ENCODE measurements around the gene C1GALT1. TPM values are rescaled to one million over a fixed set of nuclear protein-coding genes. Genes with fewer than 3 reads are reported as not detected.
"Not testable (repeated sequence)": the region's sequence is repeated elsewhere in the genome, so short reads cannot be mapped to it uniquely, and the experiment has no call there.

Gene C1GALT1
- total RNA-seq (2014; rRNA removed; shearing (Covaris generic)) = 55.9 and 101 TPM in 2 replicates

DNA sequence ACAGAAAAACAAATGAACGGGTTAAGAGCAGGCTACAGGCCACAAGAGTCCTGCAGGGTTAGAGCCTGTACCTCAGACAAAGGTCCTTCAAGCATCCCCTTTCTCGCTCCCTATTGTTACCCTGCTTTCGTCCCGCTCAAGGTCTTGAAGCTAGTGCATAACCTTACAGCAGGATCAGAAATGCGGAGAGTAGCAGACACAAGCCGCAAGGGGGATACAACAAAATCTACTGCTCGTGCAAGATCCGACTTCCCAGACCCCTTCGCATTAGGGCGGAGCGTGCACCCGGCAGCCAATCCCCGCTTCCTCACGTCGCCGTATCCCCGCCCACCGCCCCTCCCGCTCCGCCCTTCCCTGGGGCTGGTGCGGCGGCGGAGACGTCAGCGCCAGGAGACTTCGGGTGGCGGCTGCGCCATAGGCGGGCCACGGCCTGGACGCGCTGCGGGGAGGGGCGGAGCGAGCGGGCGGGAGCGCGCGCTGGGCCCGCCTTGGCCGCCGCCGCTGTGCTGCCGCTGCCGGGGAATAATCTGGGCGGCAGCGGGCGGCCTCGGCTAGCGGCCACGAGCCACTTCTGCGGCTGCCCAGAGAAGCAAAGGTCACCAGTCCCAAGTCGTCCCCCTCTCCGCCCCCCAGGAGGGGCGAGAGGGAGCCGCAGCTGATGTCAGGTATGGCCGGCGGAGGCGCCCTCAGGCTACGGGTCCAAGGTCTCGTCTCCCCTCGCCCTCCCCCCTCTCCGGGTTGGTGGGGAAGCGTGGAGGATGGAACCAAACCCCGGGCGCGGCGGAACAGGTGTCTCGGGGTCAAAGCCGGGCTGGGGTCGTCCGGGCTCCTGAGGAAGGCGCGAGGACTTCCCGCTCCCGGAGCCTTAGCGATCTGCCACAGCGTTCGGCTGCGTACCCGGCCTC is at the start of gene C1GALT1:
TSS of gene C1GALT1 (plus strand) at position 389 of the 905 bp plus-strand sequence. CDS start 51,776 bp downstream, outside the sequence.
- no peaks in the 10 kb centered on the region for H3K36me3 ChIP-seq (replicated peaks; ENCODE audit: control insufficient read depth, insufficient read depth, low read length)
- peak within 1 kb of the TSS; percentile 99 for H3K4me3 ChIP-seq (ENCODE audit: insufficient read depth, low read depth, low read length)
- H3K27me3 ChIP-seq (ENCODE audit: control insufficient read depth, insufficient read depth, low read length) = no peaks in the 10 kb centered on the region
- DNase-seq = peak; percentile 94

DNA sequence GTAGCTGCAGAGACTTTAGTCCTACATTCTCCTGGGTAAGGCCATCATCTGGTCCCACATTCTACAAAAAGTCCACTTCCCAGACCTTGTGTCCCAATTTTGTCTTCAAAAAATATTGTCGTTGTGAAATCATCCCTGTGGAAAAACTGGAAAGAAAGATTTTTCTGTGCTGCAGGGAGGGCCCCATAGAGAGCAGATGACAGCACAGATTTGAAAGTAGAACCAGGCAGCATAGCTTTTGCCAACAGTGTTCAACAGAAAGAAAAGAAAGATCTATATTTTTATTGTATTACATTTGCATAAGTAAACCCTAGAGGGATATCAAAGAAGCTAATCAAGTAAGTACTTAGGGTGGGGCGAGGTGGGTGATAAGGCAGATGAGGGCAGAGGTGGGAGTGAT is 48.3 kb upstream of the C1GALT1 start:
- Histone ChIP-seq H3K4me3 (ENCODE audit: insufficient read depth, low read depth, low read length) (no peak overlapping the region), H3K27me3 (ENCODE audit: control insufficient read depth, insufficient read depth, low read length) (no peaks in the 10 kb centered on the region), H3K36me3 (replicated peaks; ENCODE audit: control insufficient read depth, insufficient read depth, low read length) (no peaks in the 10 kb centered on the region)
- no peak for DNase-seq

DNA sequence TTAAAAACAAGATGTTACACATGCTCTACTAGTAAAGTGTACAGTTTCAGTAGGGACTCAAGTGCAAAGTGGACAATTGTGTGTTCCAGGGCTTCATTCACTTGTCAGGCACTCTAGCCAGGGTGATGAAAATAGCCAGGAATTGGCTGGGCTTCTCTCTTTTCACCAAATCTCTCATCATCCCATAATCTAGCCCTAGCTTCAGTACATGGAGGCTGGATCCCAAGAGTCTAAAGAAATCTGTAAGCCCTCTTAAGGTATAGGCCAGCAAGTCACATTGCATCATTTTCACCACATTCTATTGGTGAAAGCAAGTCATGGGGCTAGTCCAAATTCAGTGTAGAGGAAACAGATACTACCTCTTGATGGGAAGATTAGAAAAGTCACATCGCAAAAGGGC is 47.3 kb upstream of the C1GALT1 start:
- Histone ChIP-seq H3K4me3 (ENCODE audit: insufficient read depth, low read depth, low read length) (no peak overlapping the region), H3K27me3 (ENCODE audit: control insufficient read depth, insufficient read depth, low read length) (no peaks in the 10 kb centered on the region), H3K36me3 (replicated peaks; ENCODE audit: control insufficient read depth, insufficient read depth, low read length) (no peaks in the 10 kb centered on the region)
- DNase-seq = no peak

DNA sequence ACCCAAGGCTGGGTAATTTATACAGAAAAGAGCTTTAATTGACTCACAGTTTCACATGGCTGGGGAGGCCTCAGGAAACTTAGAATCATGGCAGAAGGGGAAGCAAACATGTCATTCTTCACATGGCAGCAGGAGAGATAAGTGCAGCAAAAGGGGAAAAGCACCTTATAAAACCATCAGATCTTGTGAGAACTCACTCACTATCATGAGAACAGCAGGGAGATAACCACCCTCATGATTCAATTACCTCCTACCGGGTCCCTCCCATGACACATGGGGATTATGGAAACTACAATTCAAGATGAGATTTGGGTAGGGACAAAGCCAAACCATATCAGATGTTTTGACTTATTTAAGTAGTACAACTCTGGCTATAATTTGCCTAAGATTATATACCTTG is 46.4 kb upstream of the C1GALT1 start:
- not testable (repeated sequence) for H3K36me3 ChIP-seq (replicated peaks; ENCODE audit: control insufficient read depth, insufficient read depth, low read length); H3K4me3 ChIP-seq (ENCODE audit: insufficient read depth, low read depth, low read length); H3K27me3 ChIP-seq (ENCODE audit: control insufficient read depth, insufficient read depth, low read length); DNase-seq

DNA sequence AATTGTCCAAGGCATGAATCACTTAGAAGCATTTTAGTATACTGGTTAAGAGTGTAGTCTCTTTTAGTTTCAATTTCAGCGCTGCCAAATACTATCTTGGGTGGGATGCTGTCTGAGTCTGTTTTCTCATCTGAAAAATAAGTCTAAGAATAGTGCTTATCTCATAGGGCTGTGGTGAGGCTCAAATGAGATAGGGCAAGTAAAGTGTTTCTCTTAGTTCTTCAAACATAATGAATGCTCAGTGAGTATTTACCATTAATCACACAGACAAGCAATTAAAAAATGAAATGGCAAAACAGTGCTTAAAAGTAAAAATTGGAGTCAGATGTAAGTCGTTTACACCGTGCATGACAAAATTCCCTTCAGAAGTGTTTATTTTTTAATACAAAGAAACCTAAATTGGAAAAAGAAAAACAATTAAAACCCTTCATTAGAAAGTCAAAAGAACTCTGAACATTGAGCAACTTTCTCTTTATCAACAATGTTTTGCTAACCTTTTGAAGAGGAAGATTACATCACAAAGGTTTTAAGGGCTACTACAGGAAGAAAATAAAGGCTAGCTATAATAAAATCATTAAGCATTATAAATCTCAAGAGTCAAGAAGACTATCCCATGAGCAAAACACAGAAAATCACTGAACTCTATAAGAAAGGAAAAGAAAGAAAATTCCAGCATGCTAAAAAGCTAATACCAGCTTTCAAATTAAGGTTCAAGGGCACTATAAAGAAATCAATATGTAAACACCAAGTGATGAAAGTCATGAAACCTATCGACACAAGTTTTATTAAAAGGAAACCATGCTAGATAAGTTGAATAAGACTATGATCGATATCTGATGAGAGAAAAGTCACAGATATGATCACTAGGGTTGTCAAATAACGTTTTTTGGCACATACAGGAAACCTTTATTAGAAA is 45.6 kb upstream of the C1GALT1 start:
- H3K27me3 ChIP-seq (ENCODE audit: control insufficient read depth, insufficient read depth, low read length) = no peaks in the 10 kb centered on the region
- H3K36me3 ChIP-seq (replicated peaks; ENCODE audit: control insufficient read depth, insufficient read depth, low read length) = no peaks in the 10 kb centered on the region
- H3K4me3 ChIP-seq (ENCODE audit: insufficient read depth, low read depth, low read length) = no peak overlapping the region
- DNase-seq = no peak

DNA sequence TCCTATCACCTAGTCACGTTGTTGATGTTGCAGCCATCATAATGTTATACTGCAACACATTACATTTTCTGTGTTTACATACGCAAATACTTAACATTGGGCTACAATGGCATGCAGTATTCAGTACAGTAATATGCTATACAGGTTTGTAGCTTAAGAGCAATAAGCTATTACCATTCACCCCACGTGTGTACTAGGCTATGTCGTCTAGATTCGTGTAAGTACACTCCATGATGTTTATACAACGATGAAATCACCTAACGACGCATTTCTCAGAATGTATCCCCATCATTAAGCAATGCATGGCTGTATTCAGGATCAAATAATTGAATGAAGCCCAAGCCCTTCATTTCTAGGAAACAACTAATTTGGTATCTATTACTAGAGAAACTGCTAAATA is 43.4 kb upstream of the C1GALT1 start:
- no peak for DNase-seq
- H3K36me3 ChIP-seq (replicated peaks; ENCODE audit: control insufficient read depth, insufficient read depth, low read length) = no peaks in the 10 kb centered on the region

DNA sequence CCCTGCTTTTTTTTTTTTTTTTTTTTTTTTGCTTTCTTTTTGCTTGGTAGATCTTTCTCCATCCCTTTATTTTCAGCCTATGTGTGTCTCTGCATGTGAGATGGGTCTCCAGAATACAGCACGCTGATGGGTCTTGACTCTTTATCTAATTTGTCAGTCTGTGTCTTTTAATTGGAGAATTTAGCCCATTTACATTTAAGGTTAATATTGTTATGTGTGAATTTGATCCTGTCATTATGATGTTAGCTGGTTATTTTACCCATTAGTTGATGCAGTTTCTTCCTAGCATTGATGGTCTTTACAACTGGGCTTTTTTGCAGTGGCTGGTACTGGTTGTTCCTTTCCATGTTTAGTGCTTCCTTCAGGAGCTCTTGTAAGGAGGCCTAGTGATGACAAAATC is 38.9 kb upstream of the C1GALT1 start:
- DNase-seq; H3K4me3 ChIP-seq (ENCODE audit: insufficient read depth, low read depth, low read length); H3K27me3 ChIP-seq (ENCODE audit: control insufficient read depth, insufficient read depth, low read length); H3K36me3 ChIP-seq (replicated peaks; ENCODE audit: control insufficient read depth, insufficient read depth, low read length): not testable (repeated sequence)

More for the DNA sequence above, 43.4 kb upstream of the C1GALT1 start:
- Histone ChIP-seq H3K4me3 (ENCODE audit: insufficient read depth, low read depth, low read length) (no peak overlapping the region), H3K27me3 (ENCODE audit: control insufficient read depth, insufficient read depth, low read length) (no peaks in the 10 kb centered on the region)

DNA sequence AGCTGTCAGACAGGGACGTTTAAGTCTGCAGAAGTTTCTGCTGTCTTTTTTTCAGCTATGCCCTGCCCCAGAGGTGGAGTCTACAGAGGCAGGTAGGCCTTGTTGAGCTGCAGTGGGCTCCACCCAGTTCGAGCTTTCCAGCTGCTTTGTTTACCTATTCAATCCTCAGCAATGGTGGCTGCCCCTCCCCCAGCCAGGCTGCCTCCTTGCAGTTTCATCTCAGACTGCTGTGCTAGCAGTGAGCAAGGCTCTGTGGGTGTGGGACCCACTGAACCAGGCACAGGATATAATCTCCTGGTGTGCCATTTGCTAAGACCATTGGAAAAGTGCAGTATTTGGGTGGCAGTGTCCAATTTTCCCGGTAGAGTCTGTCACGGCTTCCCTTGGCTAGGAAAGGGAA is 37.2 kb upstream of the C1GALT1 start:
- H3K27me3 ChIP-seq (ENCODE audit: control insufficient read depth, insufficient read depth, low read length); H3K4me3 ChIP-seq (ENCODE audit: insufficient read depth, low read depth, low read length); DNase-seq; H3K36me3 ChIP-seq (replicated peaks; ENCODE audit: control insufficient read depth, insufficient read depth, low read length): not testable (repeated sequence)

DNA sequence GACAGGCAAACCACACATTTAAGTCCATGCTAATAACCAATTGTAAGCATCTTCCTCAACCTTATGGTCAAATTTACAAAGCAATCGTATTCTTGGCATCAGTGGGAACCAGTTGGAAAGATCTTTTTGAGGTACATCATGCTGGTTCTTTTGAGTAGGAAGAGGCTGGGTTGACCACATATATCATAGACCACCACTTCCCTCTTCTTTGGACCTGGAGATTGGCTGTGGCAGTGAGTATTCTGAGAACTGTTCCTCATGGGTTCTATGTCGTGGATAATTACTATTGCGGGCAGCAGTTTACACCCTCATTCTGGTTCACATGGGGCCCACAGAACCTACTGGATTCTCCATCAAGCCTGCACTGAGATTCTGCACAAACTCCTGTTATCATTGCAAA is 35.5 kb upstream of the C1GALT1 start:
- Histone ChIP-seq H3K4me3 (ENCODE audit: insufficient read depth, low read depth, low read length) (no peak overlapping the region), H3K36me3 (replicated peaks; ENCODE audit: control insufficient read depth, insufficient read depth, low read length) (no peaks in the 10 kb centered on the region), H3K27me3 (ENCODE audit: control insufficient read depth, insufficient read depth, low read length) (no peaks in the 10 kb centered on the region)
- DNase-seq = no peak

DNA sequence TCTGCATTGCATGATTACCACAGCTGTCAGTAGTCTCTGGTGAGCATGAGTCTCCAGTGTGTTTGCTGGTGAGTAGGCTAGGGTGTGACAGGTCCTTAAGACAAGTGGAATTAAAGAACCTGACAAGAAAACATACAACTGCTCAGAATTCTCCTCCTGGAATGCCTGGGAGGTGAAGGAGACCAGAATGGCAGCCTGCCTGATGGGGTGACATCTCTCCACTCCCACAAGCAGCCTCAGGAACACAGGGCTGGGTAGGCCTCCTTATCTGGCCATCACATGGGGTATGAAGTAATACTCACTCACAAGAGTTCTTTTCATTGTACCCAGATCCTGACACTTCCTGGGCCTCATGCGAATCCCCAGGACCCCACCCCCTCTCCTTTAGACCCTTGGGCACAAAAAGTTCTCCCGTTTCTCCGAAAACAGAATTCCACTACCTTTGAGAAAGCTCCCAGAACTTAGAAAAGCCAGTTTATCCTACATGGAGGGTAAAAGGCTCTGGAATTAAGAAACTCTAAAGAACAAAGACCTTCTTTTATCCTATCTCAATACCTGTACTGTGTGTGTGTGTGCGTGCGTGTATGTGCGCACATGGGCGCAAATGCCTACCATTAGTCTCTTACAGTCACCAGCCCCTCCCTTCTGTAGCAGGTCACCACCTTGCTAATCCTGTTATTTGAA is 33.4 kb upstream of the C1GALT1 start:
- no peak overlapping the region for H3K4me3 ChIP-seq (ENCODE audit: insufficient read depth, low read depth, low read length)
- no peaks in the 10 kb centered on the region for H3K36me3 ChIP-seq (replicated peaks; ENCODE audit: control insufficient read depth, insufficient read depth, low read length)
- H3K27me3 ChIP-seq (ENCODE audit: control insufficient read depth, insufficient read depth, low read length) = no peaks in the 10 kb centered on the region
- DNase-seq = no peak

DNA sequence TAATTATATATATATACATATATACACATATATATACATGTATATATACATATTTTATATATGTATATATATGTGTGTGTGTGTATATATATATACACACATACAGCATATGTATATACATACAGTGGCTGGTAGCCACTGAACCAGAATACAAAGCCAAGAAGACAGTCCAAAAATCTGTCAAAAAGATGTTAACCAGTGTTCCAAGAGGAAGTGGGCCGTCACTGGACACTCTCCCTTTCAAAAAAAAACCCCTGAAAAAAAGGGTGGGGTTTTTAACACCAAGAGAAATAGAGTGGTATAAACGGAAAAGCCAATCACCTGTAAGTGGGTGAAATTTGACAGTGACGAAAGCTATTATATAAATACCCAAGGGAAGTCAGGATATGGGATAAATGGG is 31.1 kb upstream of the C1GALT1 start:
- H3K27me3 ChIP-seq (ENCODE audit: control insufficient read depth, insufficient read depth, low read length) = no peaks in the 10 kb centered on the region
- no peak overlapping the region for H3K4me3 ChIP-seq (ENCODE audit: insufficient read depth, low read depth, low read length)
- H3K36me3 ChIP-seq (replicated peaks; ENCODE audit: control insufficient read depth, insufficient read depth, low read length) = no peaks in the 10 kb centered on the region
- DNase-seq = no peak

DNA sequence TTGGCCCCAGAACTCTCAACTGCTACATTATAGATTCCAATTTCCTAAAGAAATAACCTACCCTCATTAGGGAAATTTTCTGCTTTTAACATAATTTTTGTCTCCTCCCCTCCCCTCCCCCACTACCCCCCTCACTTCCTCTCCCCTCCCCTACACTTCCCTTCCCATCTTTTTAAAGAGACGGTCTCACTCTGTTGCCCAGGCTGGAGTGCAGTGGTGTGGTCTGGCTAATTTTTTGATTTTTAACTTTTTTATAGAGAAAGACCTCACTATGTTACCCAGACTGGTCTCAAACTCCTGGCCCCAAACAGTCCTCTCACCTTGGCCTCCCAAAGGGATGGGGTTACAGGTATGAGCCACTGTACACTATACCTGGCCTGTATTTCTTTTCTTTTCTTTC is 30.5 kb upstream of the C1GALT1 start:
- H3K27me3 ChIP-seq (ENCODE audit: control insufficient read depth, insufficient read depth, low read length) = no peaks in the 10 kb centered on the region
- H3K4me3 ChIP-seq (ENCODE audit: insufficient read depth, low read depth, low read length) = no peak overlapping the region
- no peak for DNase-seq
- H3K36me3 ChIP-seq (replicated peaks; ENCODE audit: control insufficient read depth, insufficient read depth, low read length) = no peaks in the 10 kb centered on the region

DNA sequence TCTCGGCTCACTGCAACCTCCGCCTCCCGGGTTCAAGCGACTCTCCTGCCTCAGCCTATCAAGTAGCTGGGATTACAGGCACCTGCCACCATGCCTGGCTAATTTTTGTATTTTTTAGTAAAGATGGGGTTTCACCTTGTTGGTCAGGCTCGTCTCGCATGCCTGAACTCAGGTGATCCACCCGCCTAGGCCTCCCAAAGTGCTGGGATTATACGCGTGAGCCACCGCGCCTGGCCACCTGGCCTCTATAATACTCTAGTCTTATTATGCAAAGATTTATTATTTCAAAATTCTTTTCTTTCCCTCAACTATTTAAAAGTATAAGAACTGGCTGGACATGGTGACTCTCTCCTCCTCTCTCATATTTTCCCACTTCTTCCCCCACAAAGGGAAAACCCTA is 30.0 kb upstream of the C1GALT1 start:
- Histone ChIP-seq H3K36me3 (replicated peaks; ENCODE audit: control insufficient read depth, insufficient read depth, low read length) (no peaks in the 10 kb centered on the region), H3K27me3 (ENCODE audit: control insufficient read depth, insufficient read depth, low read length) (no peaks in the 10 kb centered on the region), H3K4me3 (ENCODE audit: insufficient read depth, low read depth, low read length) (no peak overlapping the region)
- DNase-seq = no peak

DNA sequence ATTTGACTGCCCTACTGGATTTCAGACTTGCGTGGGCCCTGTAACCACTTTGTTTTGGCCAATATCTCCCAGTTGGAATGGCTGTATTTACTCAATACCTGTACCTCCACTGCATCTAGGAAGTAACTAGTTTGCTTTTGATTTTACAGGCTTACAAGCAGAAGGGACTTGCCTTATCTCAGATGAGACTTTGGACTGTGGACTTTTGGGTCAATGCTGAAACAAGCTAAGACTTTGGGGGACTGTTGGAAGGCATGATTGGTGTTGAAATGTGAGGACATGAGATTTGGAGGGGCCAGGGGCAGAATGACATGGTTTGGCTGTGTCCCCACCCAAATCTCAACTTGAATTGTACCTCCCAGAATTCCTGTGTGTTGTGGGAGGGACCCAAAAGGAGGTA is 28.0 kb upstream of the C1GALT1 start:
- H3K36me3 ChIP-seq (replicated peaks; ENCODE audit: control insufficient read depth, insufficient read depth, low read length); DNase-seq; H3K4me3 ChIP-seq (ENCODE audit: insufficient read depth, low read depth, low read length); H3K27me3 ChIP-seq (ENCODE audit: control insufficient read depth, insufficient read depth, low read length): not testable (repeated sequence)

Data from H7 (cell line).